IMR-90 (cell line): ENCODE measurements around the gene LRRC52. TPM values are rescaled to one million over a fixed set of nuclear protein-coding genes. Genes with fewer than 3 reads are reported as not detected.

ENCODE experiments used
- ATAC-seq: fragments of 200-7000 bp; cut with Tn5 transposase; 2 replicates; pipeline ENCODE4 v1.9.1; 2020; ENCODE audit warnings: low read depth, mild to moderate bottlenecking, moderate library complexity
- BruUV-seq: library from RNA; stranded (reverse); fragments of 400-500 nt; replicated peaks from 2 replicates; lab custom pipeline; 2021; lab: Mats Ljungman, UMichigan
- CTCF ChIA-PET: fragments of 300-600 bp; formaldehyde crosslinking; extraction: SDS; loops from one replicate; lab custom pipeline; 2021; ENCODE audit warnings: antibody characterized with exemption; lab: Yijun Ruan, JAX
- POLR2A ChIA-PET: fragments of 300-600 bp; sonication (Branson Sonifier 250); formaldehyde crosslinking; loops from one replicate; lab custom pipeline; 2022; ENCODE audit warnings: antibody characterized with exemption; ENCODE audit not compliant: unreplicated experiment; lab: Charles Lee
- DNase-seq: peaks from one replicate; pipeline ENCODE4 v3.0.0; 2013
- H2AFZ ChIP-seq: replicated peaks from 2 replicates; pipeline ENCODE3; 2013; ENCODE audit warnings: low read length, mild to moderate bottlenecking; ENCODE audit not compliant: poor library complexity
- H2AK5ac ChIP-seq: 2 replicates; pipeline ENCODE4 v1.6.1; 2013; ENCODE audit warnings: low read depth, low read length, inconsistent platforms
- H2AK9ac ChIP-seq: replicated peaks from 2 replicates; pipeline ENCODE3; 2013; ENCODE audit warnings: mild to moderate bottlenecking, low read depth, low read length, moderate library complexity; ENCODE audit not compliant: poor library complexity
- H2BK120ac ChIP-seq: 2 replicates; pipeline ENCODE4 v1.6.1; 2013; ENCODE audit warnings: low read depth, low read length, inconsistent platforms
- H2BK15ac ChIP-seq: 3 replicates; pipeline ENCODE4 v1.6.1; 2013; ENCODE audit warnings: low read depth, low read length, inconsistent platforms
- H2BK20ac ChIP-seq: 2 replicates; pipeline ENCODE4 v1.6.1; 2013; ENCODE audit warnings: low read depth, mild to moderate bottlenecking, inconsistent platforms, low read length, moderate library complexity
- H2BK5ac ChIP-seq: 2 replicates; pipeline ENCODE4 v1.6.1; 2013; ENCODE audit warnings: mild to moderate bottlenecking, low read depth, low read length, inconsistent platforms; ENCODE audit not compliant: poor library complexity, severe bottlenecking
- H3K14ac ChIP-seq: replicated peaks from 2 replicates; pipeline ENCODE4 v1.6.1; 2013; ENCODE audit warnings: low read depth, low read length, inconsistent platforms
- H3K18ac ChIP-seq: 2 replicates; pipeline ENCODE4 v1.6.1; 2013; ENCODE audit warnings: low read depth, low read length, control low read depth
- H3K23ac ChIP-seq: 2 replicates; pipeline ENCODE4 v1.6.1; 2013; ENCODE audit warnings: low read depth, low read length, inconsistent platforms
- H3K27ac ChIP-seq: 2 replicates; pipeline ENCODE4 v1.5.1; 2013; ENCODE audit warnings: mild to moderate bottlenecking, control low read depth, low read length; ENCODE audit not compliant: insufficient read depth
- H3K27me3 ChIP-seq: 2 replicates; pipeline ENCODE4 v1.6.1; 2013; ENCODE audit warnings: low read length; ENCODE audit not compliant: control insufficient read depth, insufficient read depth
- H3K36me3 ChIP-seq: 2 replicates; pipeline ENCODE4 v1.6.1; 2013; ENCODE audit warnings: low read length, mixed read lengths; ENCODE audit not compliant: control insufficient read depth, insufficient read depth
- H3K4ac ChIP-seq: 2 replicates; pipeline ENCODE4 v1.6.1; 2013; ENCODE audit warnings: low read depth, low read length, inconsistent platforms
- H3K4me1 ChIP-seq: 2 replicates; pipeline ENCODE4 v1.6.1; 2013; ENCODE audit warnings: low read length, mixed read lengths; ENCODE audit not compliant: control insufficient read depth, insufficient read depth
- H3K4me2 ChIP-seq: 2 replicates; pipeline ENCODE4 v1.6.1; 2013; ENCODE audit warnings: low read depth, mild to moderate bottlenecking, control low read depth, low read length, moderate library complexity
- H3K4me3 ChIP-seq: 2 replicates; pipeline ENCODE4 v1.5.1; 2013; ENCODE audit warnings: low read depth, mild to moderate bottlenecking, control low read depth, low read length, moderate library complexity; ENCODE audit not compliant: insufficient read depth
- H3K56ac ChIP-seq: 2 replicates; pipeline ENCODE4 v1.6.1; 2013; ENCODE audit warnings: low read length, inconsistent platforms; ENCODE audit not compliant: insufficient read depth; ENCODE audit errors: extremely low read depth
- H3K79me1 ChIP-seq, 2 experiments: 2 replicates each; pipeline ENCODE4 v1.6.1; 2013; ENCODE audit warnings: low read length in 2 of 2, inconsistent platforms in 1 of 2, low read depth in 1 of 2
- H3K9ac ChIP-seq: 2 replicates; pipeline ENCODE4 v1.6.1; 2013; ENCODE audit warnings: low read depth, low read length, control low read depth
- H3K9me1 ChIP-seq: 2 replicates; pipeline ENCODE4 v1.6.1; 2013; ENCODE audit warnings: low read length, inconsistent platforms; ENCODE audit not compliant: insufficient read depth
- H3K9me3 ChIP-seq: 2 replicates; pipeline ENCODE4 v1.6.1; 2013; ENCODE audit warnings: low read length; ENCODE audit not compliant: control insufficient read depth, insufficient read depth
- H4K20me1 ChIP-seq: 2 replicates; pipeline ENCODE4 v1.6.1; 2013; ENCODE audit warnings: low read length, inconsistent platforms; ENCODE audit not compliant: insufficient read depth
- H4K5ac ChIP-seq: 2 replicates; pipeline ENCODE4 v1.6.1; 2013; ENCODE audit warnings: mild to moderate bottlenecking, low read depth, low read length, control low read depth
- H4K8ac ChIP-seq, 2 experiments: 2 replicates each; pipeline ENCODE4 v1.6.1; 2013; ENCODE audit warnings: low read depth in 2 of 2, low read length in 2 of 2, control low read depth in 1 of 2, inconsistent platforms in 1 of 2
- H4K91ac ChIP-seq: 2 replicates; pipeline ENCODE4 v1.6.1; 2013; ENCODE audit warnings: low read depth, low read length, inconsistent platforms; ENCODE audit not compliant: insufficient read depth
- BHLHE40 ChIP-seq: fragments of 150-350 bp; IDR thresholded peaks from 2 replicates; pipeline ENCODE4 v1.6.1; 2016; ENCODE audit warnings: mild to moderate bottlenecking, low read depth, low read length
- CEBPB ChIP-seq: IDR thresholded peaks from 2 replicates; pipeline ENCODE4 v1.6.1; 2012; ENCODE audit warnings: low read depth, low read length, improper control_type of control experiment
- CHD1 ChIP-seq: IDR thresholded peaks from 2 replicates; pipeline ENCODE4 v1.6.1; 2012; ENCODE audit warnings: low read depth, low read length, improper control_type of control experiment
- CTCF ChIP-seq: conservative IDR thresholded peaks from 2 replicates; pipeline ENCODE4 v1.5.1; 2012; ENCODE audit warnings: mild to moderate bottlenecking, low read depth, low read length, improper control_type of control experiment
- ELK1 ChIP-seq: fragments of 150-350 bp; IDR thresholded peaks from 2 replicates; pipeline ENCODE4 v1.6.1; 2016; ENCODE audit warnings: low read depth, mild to moderate bottlenecking, low read length, moderate library complexity, borderline replicate concordance
- FOS ChIP-seq: fragments of 150-350 bp; IDR thresholded peaks from 2 replicates; pipeline ENCODE4 v1.6.1; 2016; ENCODE audit warnings: low read depth, low read length
- MAZ ChIP-seq: IDR thresholded peaks from 2 replicates; pipeline ENCODE4 v1.6.1; 2012; ENCODE audit warnings: low read depth, mild to moderate bottlenecking, low read length, improper control_type of control experiment, moderate library complexity, borderline replicate concordance
- MXI1 ChIP-seq: IDR thresholded peaks from 2 replicates; pipeline ENCODE4 v1.6.1; 2012; ENCODE audit warnings: low read depth, mild to moderate bottlenecking, low read length, moderate library complexity, borderline replicate concordance
- NFE2L2 ChIP-seq: fragments of 150-350 bp; IDR thresholded peaks from 2 replicates; pipeline ENCODE4 v1.6.1; 2016; ENCODE audit warnings: low read depth, mild to moderate bottlenecking, low read length
- POLR2A ChIP-seq: IDR thresholded peaks from 2 replicates; pipeline ENCODE4 v1.6.1; 2012; ENCODE audit warnings: mild to moderate bottlenecking, low read depth, low read length
- RAD21 ChIP-seq: IDR thresholded peaks from 2 replicates; pipeline ENCODE4 v1.6.1; 2012; ENCODE audit warnings: low read length, improper control_type of control experiment
- RCOR1 ChIP-seq: IDR thresholded peaks from 2 replicates; pipeline ENCODE4 v1.6.1; 2012; ENCODE audit warnings: mild to moderate bottlenecking, low read length, improper control_type of control experiment; ENCODE audit not compliant: insufficient replicate concordance
- RFX5 ChIP-seq: IDR thresholded peaks from 2 replicates; pipeline ENCODE4 v1.8.0; 2012; ENCODE audit warnings: low read depth, mild to moderate bottlenecking, low read length, moderate library complexity
- SMC3 ChIP-seq: fragments of 150-350 bp; IDR thresholded peaks from 2 replicates; pipeline ENCODE4 v1.6.1; 2016; ENCODE audit warnings: low read depth, mild to moderate bottlenecking, antibody characterized with exemption, low read length, moderate library complexity
- USF2 ChIP-seq: fragments of 150-350 bp; IDR thresholded peaks from 2 replicates; pipeline ENCODE4 v1.6.1; 2017; ENCODE audit warnings: mild to moderate bottlenecking, antibody characterized with exemption, low read length, low read depth
- WGBS, 2 experiments: methylation state at CpG; one replicate each; pipeline versions ENCODE4 v1.1.5 to v1.1.7; 2013; ENCODE audit warnings: missing lambda C conversion rate in 2 of 2; ENCODE audit not compliant: insufficient read length in 1 of 2; ENCODE audit errors: extremely low coverage in 2 of 2; 5-methylcytosine and 5-hydroxymethylcytosine counted together
- dilution Hi-C: fragments of 300-500 bp; cut with HindIII; formaldehyde crosslinking; loops from one replicate; pipeline ENCODE4 v1.14.3; 2018; ENCODE audit warnings: low sequenced_read_pairs; ENCODE audit not compliant: unreplicated experiment
- in situ Hi-C: fragments of 300-500 bp; cut with MboI; formaldehyde crosslinking; loops from 3 replicates; pipeline ENCODE4 v1.14.3; 2019; ENCODE audit warnings: low sequenced_read_pairs, inconsistent platforms, mixed read lengths
- intact Hi-C: fragments of 100-400 bp; cut with micrococcal nuclease; formaldehyde crosslinking; loops from 2 replicates; pipeline ENCODE4 v1.10.0; 2022
- polyA plus RNA-seq, 3 experiments: library from polyadenylated mRNA; depleted of rRNA; stranded (reverse); fragments of >200 nt; gene quantifications; 2 replicates each; pipeline ENCODE4 v1.2.3, GENCODE V29; 2012; ENCODE audit warnings: low replicate concordance in 1 of 3
- total RNA-seq: library from RNA; depleted of rRNA; stranded (reverse); fragments of >200 nt; gene quantifications from 2 replicates; pipeline ENCODE4 v1.2.3, GENCODE V29; 2012

LRRC52 gene
- total and polyA plus RNA-seq, 2 of the 4 experiments (the other 2 are of a cell fraction), result not detected

GRCh38 chr1:165576536-165576935, 32.7 kb downstream of the LRRC52 start:
- ATAC-seq (no peak), DNase-seq (no peak)
- dilution Hi-C loops (loop anchor here (25.0 kb wide), 1 partner anchor 189 kb away; no protein-coding TSS in a partner anchor), in situ Hi-C loops (loop anchor here (25.0 kb wide), 1 partner anchor 439 kb away; no protein-coding TSS in a partner anchor), intact Hi-C loops (no loop called here)
- Histone ChIP-seq H2AK5ac (no peak overlapping the region), H3K27ac (no peak overlapping the region), H2BK120ac (no peak overlapping the region), H3K14ac (no peak overlapping the region), H3K4me3 (no peak overlapping the region), H4K8ac (no peak overlapping the region), H3K56ac (no peak overlapping the region), H3K9ac (no peak overlapping the region), H3K36me3 (no peaks in the 10 kb centered on the region), H3K27me3 (no peaks in the 10 kb centered on the region), H4K20me1 (no peaks in the 10 kb centered on the region), H3K4me2 (no peak overlapping the region), H3K9me1 (no peaks in the 10 kb centered on the region), H2BK20ac (no peak overlapping the region), H2BK15ac (no peak overlapping the region), H4K5ac (no peak overlapping the region), H4K91ac (no peak overlapping the region), H2AK9ac (no peak overlapping the region), H2BK5ac (no peak overlapping the region), H3K23ac (no peak overlapping the region), H3K79me1 (no peaks in the 10 kb centered on the region), H3K18ac (no peak overlapping the region), H3K9me3 (no peaks in the 10 kb centered on the region), H3K4ac (no peak overlapping the region), H3K4me1 (no peaks in the 10 kb centered on the region), H2AFZ (no peak overlapping the region)
- BruUV-seq, result no TSS peak
- TF ChIP-seq MXI1 (no peak), CHD1 (no peak), POLR2A (no peak), MAZ (no peak), BHLHE40 (no peak), RFX5 (no peak), SMC3 (no peak), RAD21 (no peak), RCOR1 (no peak), ELK1 (no peak), FOS (no peak), CEBPB (no peak), CTCF (no peak), NFE2L2 (no peak), USF2 (no peak)
- no CpG with 5 or more reads among the region's 2 CpGs for whole genome bisulfite sequencing, 2 experiments
- CTCF ChIA-PET, result interaction anchor here (1.0 kb wide), 1 partner anchor 16 kb away, joined by 3 read pairs; no protein-coding TSS in a partner anchor
- POLR2A ChIA-PET, result interaction anchor here (0.6 kb wide), 1 partner anchor 126 kb away, joined by 6 read pairs; no protein-coding TSS in a partner anchor
